Right lung (tissue), 5 donors: ENCODE measurements around the gene C19orf85. TPM values are rescaled to one million over a fixed set of nuclear protein-coding genes. Genes with fewer than 3 reads are reported as not detected.

Experiments used
- polyA plus RNA-seq, 5 donors: library from polyadenylated mRNA; unstranded; fragments of 120-200 nt; gene quantifications; one replicate each; pipeline versions ENCODE4 v1.2.1 to v1.2.3, GENCODE V29; 2013; ENCODE audit warnings: inconsistent platforms in 1 of 5, low replicate concordance in 1 of 5; ENCODE audit not compliant: insufficient read length in 5 of 5, insufficient read depth in 1 of 5

C19orf85 gene
- polyA plus RNA-seq, 5 donors = not detected

Other genes with a start within 250 kb of the C19orf85 start
- gene TMEM86B, start 236.0 kb downstream of the C19orf85 start, polyA plus RNA-seq = 1 to 10 TPM; 2.1 to 5.0 (median 3.4) TPM
- gene PPP6R1, start 205.7 kb downstream of the C19orf85 start, polyA plus RNA-seq = 10 to 100 TPM; 28.8 to 46.0 (median 35.3) TPM
- 10 to 100 TPM; 20.9 to 50.7 (median 28.5) TPM for gene HSPBP1, start 184.6 kb downstream of the C19orf85 start, polyA plus RNA-seq
- gene BRSK1, start 180.8 kb downstream of the C19orf85 start, polyA plus RNA-seq = 10 to 100 TPM; 10.2 to 20.8 (median 15.7) TPM
- under 1 TPM; 0.56 to 0.83 (median 0.64) TPM for gene TMEM150B, start 139.4 kb downstream of the C19orf85 start, polyA plus RNA-seq
- 10 to 100 TPM; 16.0 to 30.0 (median 22.8) TPM for gene KMT5C, start 124.9 kb downstream of the C19orf85 start, polyA plus RNA-seq
- 1 to 10 TPM in 1 of 5 donors, under 1 TPM in 4; 0.14 to 1.4 (median 0.35) TPM for gene COX6B2, start 110.0 kb downstream of the C19orf85 start, polyA plus RNA-seq
- under 1 TPM in 2 of 5 donors, not detected in 3; 0.04 to 0.06 TPM for gene GARIN5B, start 101.5 kb downstream of the C19orf85 start, polyA plus RNA-seq
- gene IL11, start 94.3 kb downstream of the C19orf85 start, polyA plus RNA-seq = under 1 TPM; 0.26 to 0.76 (median 0.49) TPM
- 10 to 100 TPM in 2 of 5 donors, 1 to 10 TPM in 2, under 1 TPM in 1; 0.93 to 13.6 (median 6.6) TPM for gene TMEM190, start 87.9 kb downstream of the C19orf85 start, polyA plus RNA-seq
- gene TMEM238, start 80.5 kb downstream of the C19orf85 start, polyA plus RNA-seq = 1 to 10 TPM in 2 of 5 donors, under 1 TPM in 3; 0.23 to 2.3 (median 0.77) TPM
- 1,000 to 10,000 TPM in 4 of 5 donors, 100 to 1,000 TPM in 1; 947 to 1,993 (median 1,238) TPM for gene RPL28, start 78.8 kb downstream of the C19orf85 start, polyA plus RNA-seq
- 10 to 100 TPM; 32.8 to 53.3 (median 35.3) TPM for gene UBE2S, start 57.0 kb downstream of the C19orf85 start, polyA plus RNA-seq
- gene SHISA7, start 21.5 kb downstream of the C19orf85 start, polyA plus RNA-seq = under 1 TPM; 0.16 to 0.23 (median 0.18) TPM
- gene ISOC2, start 3.1 kb downstream of the C19orf85 start, polyA plus RNA-seq = 10 to 100 TPM; 21.5 to 53.9 (median 25.7) TPM
- gene ZNF628, start 11.9 kb upstream of the C19orf85 start, polyA plus RNA-seq = 1 to 10 TPM; 2.0 to 7.0 (median 2.2) TPM
- 10 to 100 TPM; 28.6 to 60.8 (median 42.3) TPM for gene NAT14, start 20.4 kb upstream of the C19orf85 start, polyA plus RNA-seq
- 10 to 100 TPM in 1 of 5 donors, 1 to 10 TPM in 4; 3.1 to 15.6 (median 8.8) TPM for gene SSC5D, start 23.7 kb upstream of the C19orf85 start, polyA plus RNA-seq
- under 1 TPM in 1 of 5 donors, not detected in 4; 0.41 TPM for gene SBK2, start 72.4 kb upstream of the C19orf85 start, polyA plus RNA-seq
- gene SBK3, start 80.8 kb upstream of the C19orf85 start, polyA plus RNA-seq = 1 to 10 TPM in 1 of 5 donors, under 1 TPM in 4; 0.55 to 1.2 (median 0.73) TPM
- gene ZNF579, start 116.1 kb upstream of the C19orf85 start, polyA plus RNA-seq = 10 to 100 TPM in 4 of 5 donors, 1 to 10 TPM in 1; 10.0 to 20.2 (median 13.7) TPM
- 10 to 100 TPM; 16.3 to 24.9 (median 19.1) TPM for gene FIZ1, start 134.8 kb upstream of the C19orf85 start, polyA plus RNA-seq
- gene ZNF524, start 135.5 kb upstream of the C19orf85 start, polyA plus RNA-seq = 10 to 100 TPM in 1 of 5 donors, 1 to 10 TPM in 4; 6.0 to 11.8 (median 6.1) TPM
- 10 to 100 TPM in 1 of 5 donors, 1 to 10 TPM in 4; 5.3 to 15.5 (median 7.9) TPM for gene ZNF865, start 140.9 kb upstream of the C19orf85 start, polyA plus RNA-seq
- gene ZNF784, start 159.8 kb upstream of the C19orf85 start, polyA plus RNA-seq = 10 to 100 TPM in 1 of 5 donors, 1 to 10 TPM in 4; 7.8 to 11.6 (median 8.8) TPM
- 10 to 100 TPM; 32.1 to 56.3 (median 38.3) TPM for gene ZNF580, start 176.3 kb upstream of the C19orf85 start, polyA plus RNA-seq
- gene ZNF581, start 178.9 kb upstream of the C19orf85 start, polyA plus RNA-seq = 10 to 100 TPM; 23.0 to 36.0 (median 29.5) TPM
- gene CCDC106, start 183.5 kb upstream of the C19orf85 start, polyA plus RNA-seq = 10 to 100 TPM; 11.2 to 19.3 (median 13.7) TPM
- gene U2AF2, start 190.3 kb upstream of the C19orf85 start, polyA plus RNA-seq = 100 to 1,000 TPM; 137 to 222 (median 182) TPM
- 100 to 1,000 TPM in 1 of 5 donors, 10 to 100 TPM in 4; 57.6 to 140 (median 75.7) TPM for gene EPN1, start 210.5 kb upstream of the C19orf85 start, polyA plus RNA-seq